Natural killer cell (primary cell): Measurements from ENCODE around the gene RANBP1. TPM values are rescaled to one million over a fixed set of nuclear protein-coding genes. Genes with fewer than 3 reads are reported as not detected.

Experiments
- ATAC-seq, 3 donors: fragments of 150-1000 bp in 2 of 3; fragments of 200-7000 bp in 1 of 3; cut with Tn5 transposase; 1 replicate in 1 of 3; 2 replicates in 2 of 3; pipeline ENCODE4 v1.10.0; 2021; ENCODE audit warnings: mild to moderate bottlenecking in 2 of 3, moderate library complexity in 2 of 3
- DNase-seq, 2 donors: peaks; one replicate each; pipeline versions ENCODE4 v3.0.0 to v3.0.0-alpha.2; 2013 to 2021; ENCODE audit warnings: mixed read lengths in 1 of 2
- H3K27ac ChIP-seq: one replicate; pipeline ENCODE4 v1.5.1; 2013; ENCODE audit warnings: mild to moderate bottlenecking, low read length
- H3K27me3 ChIP-seq: one replicate; pipeline ENCODE4 v1.6.1; 2013; ENCODE audit warnings: low read length; ENCODE audit not compliant: control insufficient read depth, insufficient read depth
- H3K36me3 ChIP-seq: one replicate; pipeline ENCODE4 v1.6.1; 2013; ENCODE audit warnings: low read length; ENCODE audit not compliant: control insufficient read depth, insufficient read depth
- H3K4me1 ChIP-seq: one replicate; pipeline ENCODE4 v1.6.1; 2013; ENCODE audit warnings: low read length; ENCODE audit not compliant: control insufficient read depth, insufficient read depth
- H3K4me3 ChIP-seq: one replicate; pipeline ENCODE4 v1.5.1; 2013; ENCODE audit warnings: low read length
- H3K9me3 ChIP-seq: one replicate; pipeline ENCODE4 v1.6.1; 2013; ENCODE audit warnings: low read length; ENCODE audit not compliant: control insufficient read depth, insufficient read depth
- H3K27ac Mint-ChIP-seq, 2 donors: one replicate each; pipeline ENCODE4 v1.8.0; 2022; ENCODE audit warnings: mild to moderate bottlenecking in 2 of 2, mixed read lengths in 2 of 2, moderate library complexity in 1 of 2
- H3K27me3 Mint-ChIP-seq, 2 donors: one replicate each; pipeline ENCODE4 v1.8.0; 2022; ENCODE audit warnings: low read depth in 2 of 2, mixed read lengths in 2 of 2
- H3K36me3 Mint-ChIP-seq: one replicate; pipeline ENCODE4 v1.8.0; 2022; ENCODE audit warnings: mixed read lengths
- H3K4me1 Mint-ChIP-seq, 2 donors: one replicate each; pipeline ENCODE4 v1.8.0; 2022; ENCODE audit warnings: mixed read lengths in 2 of 2
- H3K4me3 Mint-ChIP-seq: one replicate; pipeline ENCODE4 v1.8.0; 2022; ENCODE audit warnings: mild to moderate bottlenecking, moderate library complexity, mixed read lengths
- H3K9me3 Mint-ChIP-seq, 2 donors: one replicate each; pipeline ENCODE4 v1.8.0; 2022; ENCODE audit warnings: mixed read lengths in 2 of 2
- WGBS: methylation state at CpG from one replicate; pipeline ENCODE4 v1.1.7; 2013; ENCODE audit warnings: missing lambda C conversion rate; ENCODE audit not compliant: insufficient coverage; 5-methylcytosine and 5-hydroxymethylcytosine counted together
- intact Hi-C: fragments of 100-400 bp; cut with micrococcal nuclease; formaldehyde crosslinking; loops from one replicate; pipeline ENCODE4 v1.14.2; 2022
- total RNA-seq, 4 donors: library from RNA; stranded (reverse); fragments of 120-200 nt in 1 of 4; gene quantifications; one replicate each; pipeline versions ENCODE4 v1.2.3 to v1.2.4, GENCODE V29; 2013 to 2022
- TF ChIP-seq, protein P1 (sequence below): fragments of 200-600 bp; IDR thresholded peaks from one replicate; pipeline ENCODE4 v1.8.0; 2022; ENCODE audit warnings: antibody characterized with exemption

Gene RANBP1
- total RNA-seq, 3 donors from 2014 or later (not counting 1 experiment from before 2014, with no cell fraction given) = 54.0 to 61.0 (median 56.3) TPM

- Mint-ChIP-seq H3K27ac (no peak overlapping the region), H3K27me3 (peaks cover 0 to 3% of the 10 kb centered on the region in 2 donors), H3K36me3 (no peaks in the 10 kb centered on the region), H3K4me1 (peaks cover 0 to 6% of the 10 kb centered on the region in 2 donors), H3K4me3 (no peak overlapping the region), H3K9me3 (peaks cover 3% of the 10 kb centered on the region in 2 donors)
- intact Hi-C loops = loop anchor here (10.0 kb wide), 1 partner anchor 50 kb away; no protein-coding TSS in a partner anchor
- no peak overlapping the region for H3K27ac ChIP-seq
- no peak overlapping the region for H3K4me3 ChIP-seq
- no peaks in the 10 kb centered on the region for H3K36me3 ChIP-seq
- TF ChIP-seq, protein P1, sequence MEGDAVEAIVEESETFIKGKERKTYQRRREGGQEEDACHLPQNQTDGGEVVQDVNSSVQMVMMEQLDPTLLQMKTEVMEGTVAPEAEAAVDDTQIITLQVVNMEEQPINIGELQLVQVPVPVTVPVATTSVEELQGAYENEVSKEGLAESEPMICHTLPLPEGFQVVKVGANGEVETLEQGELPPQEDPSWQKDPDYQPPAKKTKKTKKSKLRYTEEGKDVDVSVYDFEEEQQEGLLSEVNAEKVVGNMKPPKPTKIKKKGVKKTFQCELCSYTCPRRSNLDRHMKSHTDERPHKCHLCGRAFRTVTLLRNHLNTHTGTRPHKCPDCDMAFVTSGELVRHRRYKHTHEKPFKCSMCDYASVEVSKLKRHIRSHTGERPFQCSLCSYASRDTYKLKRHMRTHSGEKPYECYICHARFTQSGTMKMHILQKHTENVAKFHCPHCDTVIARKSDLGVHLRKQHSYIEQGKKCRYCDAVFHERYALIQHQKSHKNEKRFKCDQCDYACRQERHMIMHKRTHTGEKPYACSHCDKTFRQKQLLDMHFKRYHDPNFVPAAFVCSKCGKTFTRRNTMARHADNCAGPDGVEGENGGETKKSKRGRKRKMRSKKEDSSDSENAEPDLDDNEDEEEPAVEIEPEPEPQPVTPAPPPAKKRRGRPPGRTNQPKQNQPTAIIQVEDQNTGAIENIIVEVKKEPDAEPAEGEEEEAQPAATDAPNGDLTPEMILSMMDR = no peak
- H3K9me3 ChIP-seq = no peaks in the 10 kb centered on the region
- no peaks in the 10 kb centered on the region for H3K27me3 ChIP-seq
- DNase-seq (no peak), ATAC-seq (no peak)
- WGBS = 87% methylated on average over 11 of the region's 11 CpGs
- no peaks in the 10 kb centered on the region for H3K4me1 ChIP-seq
Measured at GRCh38 chr22:20164863-20165262, 49.0 kb downstream of the RANBP1 start.

GRCh38 chr22:20165421-20165820 is 49.5 kb downstream of the RANBP1 start:
- H3K4me3 ChIP-seq = no peak overlapping the region
- H3K36me3 Mint-ChIP-seq = no peaks in the 10 kb centered on the region
- no peak for DNase-seq
- intact Hi-C loops = loop anchor here (10.0 kb wide), 1 partner anchor 49 kb away; no protein-coding TSS in a partner anchor
- no peak for ATAC-seq
- H3K9me3 Mint-ChIP-seq = peaks cover 3% of the 10 kb centered on the region in 2 donors
- no peaks in the 10 kb centered on the region for H3K27me3 Mint-ChIP-seq
- H3K27ac Mint-ChIP-seq = no peak overlapping the region
- no peaks in the 10 kb centered on the region for H3K9me3 ChIP-seq
- TF ChIP-seq, protein P1 = no peak
- no peak overlapping the region for H3K27ac ChIP-seq
- 98% methylated on average over 12 of the region's 12 CpGs for WGBS
- H3K4me3 Mint-ChIP-seq = no peak overlapping the region
- no peaks in the 10 kb centered on the region for H3K36me3 ChIP-seq
- H3K27me3 ChIP-seq = no peaks in the 10 kb centered on the region
- H3K4me1 Mint-ChIP-seq = peaks cover 0 to 6% of the 10 kb centered on the region in 2 donors
- no peaks in the 10 kb centered on the region for H3K4me1 ChIP-seq

GRCh38 chr22:20165913-20166312 is 50.0 kb downstream of the RANBP1 start:
- Mint-ChIP-seq H3K4me3 (no peak overlapping the region), H3K27me3 (no peaks in the 10 kb centered on the region)

More at GRCh38 chr22:20165913-20166312, 50.0 kb downstream of the RANBP1 start:
- Histone ChIP-seq H3K27me3 (no peaks in the 10 kb centered on the region), H3K4me3 (no peak overlapping the region), H3K9me3 (no peaks in the 10 kb centered on the region), H3K27ac (no peak overlapping the region), H3K4me1 (no peaks in the 10 kb centered on the region), H3K36me3 (no peaks in the 10 kb centered on the region)
- Mint-ChIP-seq H3K36me3 (no peaks in the 10 kb centered on the region), H3K27ac (no peak overlapping the region), H3K9me3 (peaks cover 3% of the 10 kb centered on the region in 2 donors), H3K4me1 (peaks cover 0 to 6% of the 10 kb centered on the region in 2 donors)
- intact Hi-C loops = loop anchor here (10.0 kb wide), 1 partner anchor 49 kb away; no protein-coding TSS in a partner anchor
- DNase-seq = no peak
- 83% methylated on average over 6 of the region's 7 CpGs for WGBS
- no peak for ATAC-seq
- TF ChIP-seq, protein P1 = no peak
